GM21825 (cell line): ENCODE results near the gene ERCC2.

Experiments
- ATAC-seq: cut with Tn5 transposase; IDR thresholded peaks from one replicate; pipeline ENCODE4 v1.9.1; 2021; ENCODE audit warnings: mild to moderate bottlenecking, moderate library complexity; ENCODE audit not compliant: unreplicated experiment

ERCC2 gene

DNA sequence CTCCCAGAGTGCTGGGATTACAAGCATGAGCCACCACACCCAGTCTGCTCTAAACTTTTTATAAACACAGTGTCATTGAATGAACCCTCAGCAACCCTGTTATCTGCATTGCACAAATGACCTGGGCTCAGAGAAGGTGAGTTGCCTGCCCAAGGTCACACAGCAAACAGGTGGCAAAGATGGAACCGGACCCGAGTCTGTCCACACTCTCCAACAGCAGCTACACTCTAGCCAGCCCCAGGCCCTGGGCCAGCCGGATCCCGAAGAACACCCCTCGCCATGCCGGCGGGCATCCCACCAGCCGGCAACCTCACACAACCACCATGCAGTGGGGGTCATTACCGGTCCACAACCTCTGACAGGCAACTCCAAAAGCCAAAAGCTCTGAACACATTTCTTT is 14.5 kb downstream of the ERCC2 start:
- no peak for ATAC-seq

- no peak for ATAC-seq
Measured at GRCh38 chr19:45355402-45355801, 15.0 kb downstream of the ERCC2 start.

- no peak for ATAC-seq
Measured at GRCh38 chr19:45354241-45354842, 16.0 kb downstream of the ERCC2 start.

GRCh38 chr19:45352914-45353796 is 17.2 kb downstream of the ERCC2 start:
- ATAC-seq = no peak

- ATAC-seq = no peak
Measured at GRCh38 chr19:45352471-45352870, 17.9 kb downstream of the ERCC2 start.

- ATAC-seq = no peak
Measured at GRCh38 chr19:45352062-45352461, 18.3 kb downstream of the ERCC2 start.

DNA sequence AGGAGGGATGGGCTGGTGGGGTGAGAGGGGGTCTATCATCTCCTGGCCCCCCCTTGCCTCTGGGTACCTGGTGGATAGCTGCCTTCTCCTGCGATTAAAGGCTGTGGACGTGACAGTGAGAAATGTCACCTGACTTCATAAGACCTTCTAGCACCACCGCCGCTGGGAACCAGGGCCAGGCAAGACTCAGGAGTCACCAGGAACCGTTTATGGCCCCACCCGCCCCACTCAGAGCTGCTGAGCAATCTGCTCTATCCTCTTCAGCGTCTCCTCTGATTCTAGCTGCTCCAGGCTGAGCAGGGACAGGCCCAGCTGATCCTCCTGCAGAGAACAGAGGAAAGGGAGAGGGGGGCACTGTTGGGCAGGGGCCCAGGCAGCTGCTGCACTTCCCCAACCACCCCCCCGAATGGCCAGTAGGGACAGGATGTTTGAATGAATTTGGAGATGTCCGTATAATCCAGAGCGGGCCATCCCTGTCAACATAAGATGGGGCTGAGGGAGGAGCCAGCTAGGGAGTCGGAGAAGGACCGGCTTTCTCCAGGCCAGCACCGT is 18.9 kb downstream of the ERCC2 start:
- no peak for ATAC-seq

DNA sequence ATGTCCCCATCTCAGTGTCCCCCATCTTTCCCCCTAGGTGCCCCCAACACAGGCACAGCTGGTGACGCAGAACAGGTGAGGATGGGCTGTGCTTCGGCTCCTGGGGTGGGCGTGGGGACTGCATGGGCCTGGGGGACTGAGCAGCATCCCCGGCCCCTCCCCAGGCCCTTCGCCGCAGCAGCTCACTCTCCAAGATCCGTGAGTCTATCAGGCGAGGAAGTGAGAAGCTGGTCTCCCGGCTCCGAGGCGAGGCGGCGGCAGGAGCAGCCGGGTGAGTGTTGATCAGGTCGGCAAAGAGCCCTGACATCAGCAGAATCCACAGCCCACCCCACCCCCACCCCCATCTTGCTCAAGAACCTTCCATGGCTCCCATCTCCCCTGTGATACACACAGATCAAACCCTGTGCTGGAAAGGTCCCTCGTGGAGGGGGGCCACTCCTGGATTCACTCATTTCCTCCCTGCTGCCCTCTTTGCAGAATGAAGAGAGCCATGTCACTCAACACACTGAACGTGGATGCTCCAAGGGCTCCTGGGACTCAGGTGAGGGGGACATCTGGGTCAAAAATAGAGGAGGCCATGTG is 19.8 kb downstream of the ERCC2 start:
- no peak for ATAC-seq

DNA sequence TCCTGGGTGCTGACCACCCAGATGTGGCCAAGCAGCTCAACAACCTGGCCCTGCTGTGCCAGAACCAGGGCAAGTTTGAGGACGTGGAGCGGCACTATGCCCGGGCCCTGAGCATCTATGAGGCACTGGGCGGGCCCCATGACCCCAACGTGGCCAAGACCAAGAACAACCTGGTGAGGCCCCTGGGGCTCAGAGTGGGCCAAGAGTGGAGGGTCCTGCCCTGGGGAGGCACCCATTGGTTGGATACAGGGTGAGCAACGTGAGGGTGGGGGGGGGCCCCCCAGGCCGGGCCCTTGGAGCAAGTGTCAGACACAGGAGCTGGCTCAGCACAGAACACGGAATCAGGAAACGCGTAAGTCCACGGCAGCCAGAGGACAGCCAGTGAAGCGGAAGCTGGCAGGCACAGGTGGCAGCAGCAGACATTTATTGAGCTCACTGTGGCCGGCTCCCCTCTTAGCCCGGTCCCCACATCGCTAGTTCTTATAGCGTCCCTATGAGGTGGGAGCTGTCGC is 20.9 kb downstream of the ERCC2 start:
- ATAC-seq = no peak

DNA sequence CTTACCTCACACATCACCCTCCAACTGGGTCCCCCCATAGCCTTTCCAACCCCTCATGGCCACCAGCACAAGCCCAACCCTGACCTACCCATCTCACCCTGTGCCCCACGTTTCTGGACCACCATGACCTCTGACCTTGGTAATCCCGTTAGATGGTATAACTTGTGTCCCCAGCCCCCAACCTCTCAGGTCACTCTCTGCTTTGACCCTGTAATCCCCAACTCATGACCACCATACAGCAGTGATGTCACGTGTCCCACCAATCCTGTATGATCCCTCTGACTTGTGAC is 21.3 kb downstream of the ERCC2 start:
- ATAC-seq = no peak

- no peak for ATAC-seq
Measured at GRCh38 chr19:45348367-45349125, 21.8 kb downstream of the ERCC2 start.

GRCh38 chr19:45347570-45348366 is 22.6 kb downstream of the ERCC2 start:
- no peak for ATAC-seq

DNA sequence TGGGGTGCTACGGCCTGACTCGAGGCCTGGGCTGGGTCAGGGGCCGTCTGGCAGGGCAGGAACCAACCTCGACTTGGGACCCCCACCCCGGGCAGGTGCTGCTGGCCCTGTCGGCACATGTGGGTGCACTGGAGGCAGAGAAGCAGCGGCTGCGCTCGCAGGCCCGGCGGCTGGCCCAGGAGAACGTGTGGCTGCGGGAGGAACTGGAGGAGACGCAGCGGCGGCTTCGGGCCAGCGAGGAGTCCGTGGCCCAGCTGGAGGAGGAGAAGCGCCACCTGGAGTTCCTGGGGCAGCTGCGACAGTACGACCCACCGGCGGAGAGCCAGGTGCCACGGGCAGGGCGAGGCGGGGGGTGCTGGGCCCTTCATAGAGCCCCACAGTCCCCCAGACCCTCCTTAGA is 23.9 kb downstream of the ERCC2 start:
- ATAC-seq = no peak

DNA sequence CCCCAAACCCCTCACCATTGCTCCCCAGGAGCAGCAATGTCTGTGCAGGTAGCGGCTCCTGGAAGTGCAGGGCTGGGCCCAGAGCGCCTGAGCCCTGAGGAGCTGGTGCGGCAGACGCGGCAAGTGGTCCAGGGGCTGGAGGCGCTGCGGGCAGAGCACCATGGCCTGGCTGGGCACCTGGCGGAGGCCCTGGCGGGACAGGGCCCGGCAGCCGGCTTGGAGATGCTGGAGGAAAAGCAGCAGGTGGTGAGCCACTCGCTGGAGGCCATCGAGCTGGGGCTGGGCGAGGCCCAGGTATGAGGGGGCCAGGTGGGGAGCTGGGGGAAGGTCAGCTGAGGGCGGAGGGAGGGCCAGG is 24.9 kb downstream of the ERCC2 start:
- no peak for ATAC-seq

GRCh38 chr19:45344621-45345505 is 25.5 kb downstream of the ERCC2 start:
- no peak for ATAC-seq

GRCh38 chr19:45342911-45343310 is 27.5 kb downstream of the ERCC2 start:
- no peak for ATAC-seq

DNA sequence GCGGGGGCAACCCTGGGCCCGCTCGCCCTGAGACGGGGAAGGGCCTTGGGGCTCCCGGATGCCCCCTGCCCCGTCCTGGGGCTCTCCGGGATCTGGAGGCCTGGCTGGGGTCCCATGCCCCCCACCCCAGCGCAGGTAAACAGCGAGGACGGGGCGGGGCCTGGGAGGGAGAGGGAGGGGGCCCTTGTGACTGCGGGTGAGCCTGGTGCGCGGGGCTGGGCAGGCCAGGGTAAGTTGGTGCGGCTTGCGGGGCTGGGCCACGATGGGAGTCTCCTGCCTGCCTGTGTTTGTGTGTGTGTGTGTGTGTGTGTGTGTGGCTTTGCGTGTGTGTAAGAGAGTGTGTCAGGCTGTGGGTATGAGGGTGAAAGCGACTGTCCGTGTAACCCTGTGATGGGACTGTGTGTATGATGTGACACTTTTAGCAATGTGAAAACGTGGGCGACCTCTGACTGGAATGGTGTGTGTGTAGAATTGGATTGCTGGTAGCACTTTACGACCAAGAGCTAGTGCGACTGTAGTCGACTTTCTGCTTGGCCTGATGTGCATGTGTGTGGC is 29.4 kb downstream of the ERCC2 start:
- ATAC-seq = no peak

DNA sequence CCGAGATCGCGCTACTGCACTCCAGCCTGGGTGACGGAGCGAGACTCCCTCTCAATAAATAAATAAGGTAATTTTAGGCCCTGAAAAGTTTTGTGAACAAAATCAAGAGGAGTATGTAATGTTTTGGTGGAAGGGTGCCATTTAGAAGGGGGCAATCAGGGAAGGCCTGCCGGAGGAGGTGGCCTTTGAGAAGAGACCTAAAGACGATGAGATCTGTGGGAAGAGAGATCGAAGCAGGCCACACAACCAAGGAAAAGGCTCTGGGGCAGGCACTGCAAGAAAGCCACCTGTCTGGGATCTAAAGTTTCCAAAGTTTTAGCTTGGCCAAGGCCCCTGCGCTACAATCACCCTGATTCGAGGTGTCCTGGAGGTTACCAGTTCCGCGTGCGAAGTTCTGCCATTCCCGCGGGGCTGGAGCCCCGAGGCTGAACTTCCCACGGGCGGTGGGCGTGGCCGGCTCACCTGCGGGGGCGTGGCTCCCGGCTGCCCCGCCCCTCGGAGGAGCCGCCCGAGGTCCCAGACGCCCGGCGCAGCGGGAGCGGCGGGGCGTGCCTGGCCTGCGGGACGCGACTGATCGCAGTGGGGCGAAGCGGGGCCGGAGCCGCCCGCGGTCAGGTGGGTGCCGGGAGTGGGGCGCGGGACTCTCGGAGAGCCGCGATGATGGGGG is 30.0 kb downstream of the ERCC2 start, which contains the start of gene KLC3:
TSS of gene KLC3 (plus strand) at position 519 of the 667 bp plus-strand sequence. CDS start 4,792 bp downstream, outside the sequence.
- ATAC-seq = no peak
